Measurements from ENCODE around the gene SLC19A1. TPM values are rescaled to one million over a fixed set of nuclear protein-coding genes. Genes with fewer than 3 reads are reported as not detected.

The SLC19A1 gene
- total RNA-seq, 4 donors from 2014 or later, result 2.8 to 10.0 (median 6.6) TPM

- TF ChIP-seq POLR2AphosphoS5 (IDR thresholded peaks at IDR 0.05), result no peak
- no peak for TF ChIP-seq CTCF (IDR thresholded peaks at IDR 0.05)
- TF ChIP-seq EP300 (IDR thresholded peaks at IDR 0.05), result no peak
- Histone ChIP-seq H3K9me3 (peaks cover 0 to 5% (median 0%) of the 10 kb centered on the region in 4 donors), H3K4me3 (no peak overlapping the region), H3K27ac (replicated peaks in 1 of 4) (no peak overlapping the region), H3K4me1 (no peaks in the 10 kb centered on the region), H3K36me3 (no peaks in the 10 kb centered on the region), H3K27me3 (peaks cover 0 to 71% (median 0%) of the 10 kb centered on the region in 4 donors)
- WGBS, result 92% methylated on average over 5 of the region's 8 CpGs
- DNase-seq (ENCODE audit: extremely low spot score), result no peak
- intact Hi-C loops (cut with DNase I), result no loop called here
Measured at GRCh38 chr21:45580181-45580575, 37.9 kb upstream of the SLC19A1 start.

DNA sequence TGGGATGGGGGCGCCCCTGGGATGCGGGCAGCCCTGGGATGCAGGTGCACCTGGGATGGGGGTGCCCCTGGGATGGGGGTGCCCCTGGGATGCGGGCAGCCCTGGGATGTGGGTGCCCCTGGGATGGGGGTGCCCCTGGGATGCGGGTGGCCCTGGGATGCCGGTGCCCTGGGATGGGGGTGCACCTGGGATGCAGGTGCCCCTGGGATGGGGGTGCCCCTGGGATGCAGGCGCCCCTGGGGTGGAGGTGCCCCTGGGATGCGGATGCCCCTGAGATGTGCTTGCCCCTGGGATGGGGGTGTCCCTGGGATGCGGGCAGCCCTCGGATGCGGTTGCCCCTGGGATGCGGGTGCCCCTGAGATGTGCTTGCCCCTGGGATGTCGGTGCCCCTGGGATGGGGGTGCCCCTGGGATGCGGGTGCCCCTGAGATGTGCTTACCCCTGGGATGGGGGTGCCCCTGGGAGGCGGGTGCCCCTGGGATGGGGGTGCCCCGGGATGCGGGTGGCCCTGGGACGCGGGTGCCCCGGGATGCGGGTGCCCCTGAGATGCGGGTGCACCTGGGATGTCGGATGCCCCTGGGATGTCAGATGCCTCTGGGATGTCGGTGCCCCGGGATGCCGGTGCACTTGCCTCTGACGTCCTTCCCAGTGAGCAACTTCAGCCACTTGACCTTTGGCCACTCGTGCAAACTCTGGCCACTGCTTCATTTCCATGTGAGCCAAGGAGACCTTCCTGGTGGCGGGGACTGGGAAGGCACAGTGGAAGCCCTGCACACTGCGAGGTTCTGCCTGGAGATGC lies 37.3 kb upstream of the SLC19A1 start:
- 78% methylated on average over 15 of the region's 29 CpGs for WGBS
- Histone ChIP-seq H3K9me3 (no peaks in the 10 kb centered on the region), H3K27me3 (peaks cover 0 to 70% (median 0%) of the 10 kb centered on the region in 4 donors), H3K4me1 (no peaks in the 10 kb centered on the region), H3K27ac (replicated peaks in 1 of 4) (no peak overlapping the region), H3K36me3 (no peaks in the 10 kb centered on the region), H3K4me3 (no peak overlapping the region)
- no peak for TF ChIP-seq POLR2A (IDR thresholded peaks at IDR 0.05; ENCODE audit: low read depth)
- no peak for TF ChIP-seq POLR2AphosphoS5 (IDR thresholded peaks at IDR 0.05)
- no peak for TF ChIP-seq CTCF (IDR thresholded peaks at IDR 0.05)
- TF ChIP-seq EP300 (IDR thresholded peaks at IDR 0.05), result no peak
- intact Hi-C loops (cut with DNase I), result no loop called here
- no peak for DNase-seq (ENCODE audit: extremely low spot score)

DNA sequence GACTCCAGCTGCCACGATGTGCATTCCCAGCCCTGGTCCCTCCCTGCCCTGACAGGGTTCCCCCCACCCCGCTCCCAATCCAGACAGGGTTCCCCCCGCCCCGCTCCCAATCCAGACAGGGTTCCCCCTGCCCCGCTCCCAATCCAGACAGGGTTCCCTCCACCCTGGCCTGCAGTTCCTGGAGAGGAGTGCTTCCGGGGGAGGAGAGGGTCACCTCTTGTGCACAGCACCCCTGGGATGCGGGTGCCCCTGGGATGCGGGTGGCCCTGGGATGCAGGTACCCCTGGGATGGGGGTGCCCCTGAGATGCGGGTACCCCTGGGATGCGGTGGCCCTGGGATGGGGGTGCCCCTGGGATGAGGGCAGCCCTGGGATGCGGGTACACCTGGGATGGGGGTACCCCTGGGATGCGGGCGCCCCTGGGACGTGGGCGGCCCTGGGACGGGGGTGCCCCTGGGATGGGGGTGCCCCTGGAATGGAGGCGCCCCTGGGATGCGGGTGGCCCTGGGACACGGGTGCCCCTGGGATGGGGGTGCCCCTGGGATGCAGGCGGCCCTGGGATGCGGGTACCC lies 36.7 kb upstream of the SLC19A1 start:
- 88% methylated on average over 10 of the region's 21 CpGs for WGBS

GRCh38 chr21:45578176-45578801 lies 36.0 kb upstream of the SLC19A1 start:
- Histone ChIP-seq H3K36me3 (no peaks in the 10 kb centered on the region), H3K9me3 (no peaks in the 10 kb centered on the region), H3K27me3 (peaks cover 0 to 58% (median 0%) of the 10 kb centered on the region in 4 donors), H3K4me1 (no peaks in the 10 kb centered on the region), H3K27ac (replicated peaks in 1 of 4) (no peak overlapping the region), H3K4me3 (no peak overlapping the region)
- TF ChIP-seq POLR2A (IDR thresholded peaks at IDR 0.05; ENCODE audit: low read depth) (no peak), POLR2AphosphoS5 (IDR thresholded peaks at IDR 0.05) (no peak), EP300 (IDR thresholded peaks at IDR 0.05) (no peak), CTCF (IDR thresholded peaks at IDR 0.05) (no peak)
- 67% methylated on average over 8 of the region's 21 CpGs for WGBS
- intact Hi-C loops (cut with DNase I), result no loop called here
- no peak for DNase-seq (ENCODE audit: extremely low spot score)

More for the DNA sequence above, 36.7 kb upstream of the SLC19A1 start:
- Histone ChIP-seq H3K4me3 (no peak overlapping the region), H3K4me1 (no peaks in the 10 kb centered on the region), H3K36me3 (no peaks in the 10 kb centered on the region), H3K9me3 (no peaks in the 10 kb centered on the region), H3K27me3 (peaks cover 0 to 64% (median 0%) of the 10 kb centered on the region in 4 donors), H3K27ac (replicated peaks in 1 of 4) (no peak overlapping the region)
- no peak for DNase-seq (ENCODE audit: extremely low spot score)
- intact Hi-C loops (cut with DNase I), result no loop called here
- TF ChIP-seq POLR2AphosphoS5 (IDR thresholded peaks at IDR 0.05) (no peak), EP300 (IDR thresholded peaks at IDR 0.05) (no peak), POLR2A (IDR thresholded peaks at IDR 0.05; ENCODE audit: low read depth) (no peak), CTCF (IDR thresholded peaks at IDR 0.05) (no peak)
